RPMI7951 (cell line): ENCODE measurements around the gene PALLD. TPM values are rescaled to one million over a fixed set of nuclear protein-coding genes. Genes with fewer than 3 reads are reported as not detected.

Experiments used
- DNase-seq: peaks from one replicate; pipeline ENCODE4 v3.0.0-alpha.2; 2012; ENCODE audit warnings: low read depth
- total RNA-seq: library from RNA; depleted of rRNA; stranded (reverse); fragments of >200 nt; shearing (Covaris generic); gene quantifications from 2 replicates; pipeline ENCODE4 v1.2.3, GENCODE V29; 2014

PALLD gene
- total RNA-seq, 1 experiment from 2014 or later, result 44.5 TPM

GRCh38 chr4:168731706-168732414, 235.0 kb downstream of the PALLD start:
- no peak for DNase-seq

GRCh38 chr4:168732714-168733113, 235.9 kb downstream of the PALLD start:
- no peak for DNase-seq

GRCh38 chr4:168734703-168735678, 238.1 kb downstream of the PALLD start:
- no peak for DNase-seq

- DNase-seq, result no peak
Observed at GRCh38 chr4:168735735-168736134, 238.9 kb downstream of the PALLD start.

GRCh38 chr4:168736860-168737805, 240.3 kb downstream of the PALLD start:
- DNase-seq, result no peak

GRCh38 chr4:168737806-168738172, 240.9 kb downstream of the PALLD start:
- DNase-seq, result peak; percentile 56

- DNase-seq, result no peak
Observed at GRCh38 chr4:168739886-168740285, 243.0 kb downstream of the PALLD start.

- no peak for DNase-seq
Observed at GRCh38 chr4:168740691-168741090, 243.8 kb downstream of the PALLD start.

- DNase-seq, result no peak
Observed at GRCh38 chr4:168741281-168742173, 244.7 kb downstream of the PALLD start.

- DNase-seq, result no peak
Observed at GRCh38 chr4:168743131-168743530, 246.3 kb downstream of the PALLD start.

- no peak for DNase-seq
Observed at GRCh38 chr4:168743601-168744000, 246.7 kb downstream of the PALLD start.

- no peak for DNase-seq
Observed at GRCh38 chr4:168744021-168744420, 247.2 kb downstream of the PALLD start.

- DNase-seq, result no peak
Observed at GRCh38 chr4:168748807-168749206, 252.0 kb downstream of the PALLD start.

GRCh38 chr4:168751263-168752225, 254.7 kb downstream of the PALLD start:
- DNase-seq, result peak; percentile 68

- peak; percentile 70 for DNase-seq
Observed at GRCh38 chr4:168755598-168756477, 259.0 kb downstream of the PALLD start.

- DNase-seq, result peak; percentile 23
Observed at GRCh38 chr4:168757500-168757899, 260.6 kb downstream of the PALLD start.

GRCh38 chr4:168758351-168758876, 261.6 kb downstream of the PALLD start:
- peak; percentile 81 for DNase-seq

- no peak for DNase-seq
Observed at GRCh38 chr4:168759321-168759720, 262.5 kb downstream of the PALLD start.
